Renal cortical epithelial cell (primary cell): ENCODE data around the gene TOX3. TPM values are rescaled to one million over a fixed set of nuclear protein-coding genes. Genes with fewer than 3 reads are reported as not detected.

Experiments
- DNase-seq: peaks from one replicate; pipeline ENCODE4 v3.0.0-alpha.2; 2011; ENCODE audit warnings: low read depth
- total RNA-seq: library from RNA; depleted of rRNA; stranded (reverse); fragments of >200 nt; gene quantifications from 2 replicates; pipeline ENCODE4 v1.2.3, GENCODE V29; 2014

Gene TOX3
- total RNA-seq, 1 donor from 2014 or later, result 5.4 TPM

GRCh38 chr16:52494145-52494544 lies 52.8 kb downstream of the TOX3 start:
- no peak for DNase-seq

GRCh38 chr16:52492789-52493357 lies 54.1 kb downstream of the TOX3 start:
- peak; percentile 13 for DNase-seq

- DNase-seq, result no peak
These were observed 55.7 kb downstream of the TOX3 start for GRCh38 chr16:52491216-52491615.

GRCh38 chr16:52489894-52490293 lies 57.0 kb downstream of the TOX3 start:
- DNase-seq, result no peak

- peak; percentile 26 for DNase-seq
These were observed 58.1 kb downstream of the TOX3 start for GRCh38 chr16:52488837-52489289.

GRCh38 chr16:52487849-52488457 lies 59.0 kb downstream of the TOX3 start:
- DNase-seq, result no peak

GRCh38 chr16:52480237-52480636 lies 66.7 kb downstream of the TOX3 start:
- DNase-seq, result no peak

- no peak for DNase-seq
These were observed 70.8 kb downstream of the TOX3 start for GRCh38 chr16:52476111-52476510.

GRCh38 chr16:52474679-52475078 lies 72.3 kb downstream of the TOX3 start:
- DNase-seq, result no peak

GRCh38 chr16:52473096-52473495 lies 73.8 kb downstream of the TOX3 start:
- DNase-seq, result no peak

GRCh38 chr16:52471650-52472370 lies 75.1 kb downstream of the TOX3 start:
- peak; percentile 40 for DNase-seq

GRCh38 chr16:52470585-52470984 lies 76.4 kb downstream of the TOX3 start:
- DNase-seq, result no peak

GRCh38 chr16:52469775-52470174 lies 77.2 kb downstream of the TOX3 start:
- DNase-seq, result peak; percentile 70

GRCh38 chr16:52469091-52469490 lies 77.9 kb downstream of the TOX3 start:
- DNase-seq, result no peak

- no peak for DNase-seq
These were observed 79.2 kb downstream of the TOX3 start for GRCh38 chr16:52467753-52468152.

GRCh38 chr16:52466994-52467393 lies 79.9 kb downstream of the TOX3 start:
- DNase-seq, result no peak

- DNase-seq, result no peak
These were observed 81.2 kb downstream of the TOX3 start for GRCh38 chr16:52465711-52466267.

- DNase-seq, result no peak
These were observed 83.0 kb downstream of the TOX3 start for GRCh38 chr16:52463904-52464303.

GRCh38 chr16:52462816-52463215 lies 84.1 kb downstream of the TOX3 start:
- no peak for DNase-seq

GRCh38 chr16:52460639-52461178 lies 86.2 kb downstream of the TOX3 start:
- no peak for DNase-seq

GRCh38 chr16:52456368-52456767 lies 90.6 kb downstream of the TOX3 start:
- DNase-seq, result no peak

- DNase-seq, result no peak
These were observed 91.2 kb downstream of the TOX3 start for GRCh38 chr16:52455549-52456277.
